Loucy (cell line): ENCODE measurements around the gene THBS4.

Experiments used
- EZH2phosphoT487 ChIP-seq: fragments of 200-600 bp; IDR thresholded peaks from 2 replicates; pipeline ENCODE4 v1.6.1; 2018; ENCODE audit warnings: antibody characterized with exemption, mild to moderate bottlenecking, moderate library complexity, borderline replicate concordance
- TF ChIP-seq, protein P1 (sequence below): fragments of 200-600 bp; sonication (generic); conservative IDR thresholded peaks from 2 replicates; pipeline ENCODE4 v1.5.1; 2014; ENCODE audit warnings: mild to moderate bottlenecking, antibody characterized with exemption, low read length

DNA sequence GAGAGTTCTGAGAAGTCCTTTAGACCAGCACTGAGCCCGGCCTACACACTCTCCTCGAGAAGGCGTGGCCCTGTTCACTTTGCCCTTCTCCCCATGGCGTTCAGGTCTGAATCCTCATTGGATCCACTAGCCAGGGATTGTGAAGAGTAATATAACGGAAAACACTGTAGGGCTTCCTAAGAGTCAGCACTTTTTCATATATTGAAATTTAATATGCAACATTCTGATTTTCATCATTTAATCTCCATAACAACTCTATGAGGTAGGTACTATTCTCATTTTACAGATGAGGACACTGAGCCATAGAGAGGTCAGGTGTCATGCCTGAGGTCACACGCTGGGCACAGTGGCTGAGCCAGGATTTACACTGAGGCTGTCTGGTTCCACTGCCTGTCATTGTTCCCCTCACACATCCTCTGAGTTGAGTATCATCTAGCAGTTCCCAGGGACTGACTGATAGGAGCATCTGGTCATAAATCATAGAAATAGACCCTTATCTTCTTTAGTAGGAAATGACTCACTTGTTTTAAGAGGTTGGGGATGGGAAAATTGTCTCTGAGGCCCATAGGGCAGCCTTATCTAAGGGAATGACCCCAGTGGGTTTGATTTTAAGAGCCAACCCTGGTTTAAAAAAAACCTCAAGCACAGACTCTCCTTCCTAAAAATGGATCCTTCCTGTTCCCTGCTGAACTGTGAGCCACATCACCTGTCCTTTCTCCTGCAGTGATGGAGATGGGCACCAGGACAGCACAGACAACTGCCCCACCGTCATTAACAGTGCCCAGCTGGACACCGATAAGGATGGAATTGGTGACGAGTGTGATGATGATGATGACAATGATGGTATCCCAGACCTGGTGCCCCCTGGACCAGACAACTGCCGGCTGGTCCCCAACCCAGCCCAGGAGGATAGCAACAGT, 41.2 kb downstream of the THBS4 start:
- TF ChIP-seq, protein P1, sequence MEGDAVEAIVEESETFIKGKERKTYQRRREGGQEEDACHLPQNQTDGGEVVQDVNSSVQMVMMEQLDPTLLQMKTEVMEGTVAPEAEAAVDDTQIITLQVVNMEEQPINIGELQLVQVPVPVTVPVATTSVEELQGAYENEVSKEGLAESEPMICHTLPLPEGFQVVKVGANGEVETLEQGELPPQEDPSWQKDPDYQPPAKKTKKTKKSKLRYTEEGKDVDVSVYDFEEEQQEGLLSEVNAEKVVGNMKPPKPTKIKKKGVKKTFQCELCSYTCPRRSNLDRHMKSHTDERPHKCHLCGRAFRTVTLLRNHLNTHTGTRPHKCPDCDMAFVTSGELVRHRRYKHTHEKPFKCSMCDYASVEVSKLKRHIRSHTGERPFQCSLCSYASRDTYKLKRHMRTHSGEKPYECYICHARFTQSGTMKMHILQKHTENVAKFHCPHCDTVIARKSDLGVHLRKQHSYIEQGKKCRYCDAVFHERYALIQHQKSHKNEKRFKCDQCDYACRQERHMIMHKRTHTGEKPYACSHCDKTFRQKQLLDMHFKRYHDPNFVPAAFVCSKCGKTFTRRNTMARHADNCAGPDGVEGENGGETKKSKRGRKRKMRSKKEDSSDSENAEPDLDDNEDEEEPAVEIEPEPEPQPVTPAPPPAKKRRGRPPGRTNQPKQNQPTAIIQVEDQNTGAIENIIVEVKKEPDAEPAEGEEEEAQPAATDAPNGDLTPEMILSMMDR, result no peak
- no peak for TF ChIP-seq EZH2phosphoT487
